Activated T-helper 1 cell treated with Interleukin-2 at 50 U/mL for 16 hours (primary cell): ENCODE results near the gene PACRGL.
"Not testable (repeated sequence)": the region's sequence is repeated elsewhere in the genome, so short reads cannot be mapped to it uniquely, and the experiment has no call there.

ENCODE experiments used
- DNase-seq: peaks from one replicate; pipeline ENCODE4 v3.0.0-alpha.2; 2020; ENCODE audit warnings: low read depth

PACRGL gene

GRCh38 chr4:20723463-20723862, 23.2 kb downstream of the PACRGL start:
- DNase-seq, result no peak

GRCh38 chr4:20724915-20725314, 24.7 kb downstream of the PACRGL start:
- no peak for DNase-seq

DNA sequence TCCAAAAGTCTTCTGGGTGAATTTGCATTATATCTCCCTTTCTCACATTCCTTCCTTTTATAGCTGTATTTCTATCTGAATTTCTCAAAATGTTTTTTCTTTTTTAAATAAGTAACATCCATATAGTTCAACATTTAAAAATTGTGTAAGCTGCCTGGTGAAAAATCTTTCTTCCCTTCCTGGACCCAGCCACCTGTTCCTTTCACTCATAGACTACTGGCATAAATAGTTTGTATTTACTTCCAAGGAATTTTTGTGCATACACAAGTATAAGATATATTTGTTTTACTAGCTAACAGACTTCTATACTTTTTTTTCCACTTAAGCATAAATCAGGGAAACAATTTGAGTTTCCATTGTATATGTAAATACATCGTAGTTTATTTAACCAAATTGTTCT, 35.7 kb downstream of the PACRGL start:
- no peak for DNase-seq

- DNase-seq, result not testable (repeated sequence)
Observed at GRCh38 chr4:20746000-20746399, 45.7 kb downstream of the PACRGL start.

DNA sequence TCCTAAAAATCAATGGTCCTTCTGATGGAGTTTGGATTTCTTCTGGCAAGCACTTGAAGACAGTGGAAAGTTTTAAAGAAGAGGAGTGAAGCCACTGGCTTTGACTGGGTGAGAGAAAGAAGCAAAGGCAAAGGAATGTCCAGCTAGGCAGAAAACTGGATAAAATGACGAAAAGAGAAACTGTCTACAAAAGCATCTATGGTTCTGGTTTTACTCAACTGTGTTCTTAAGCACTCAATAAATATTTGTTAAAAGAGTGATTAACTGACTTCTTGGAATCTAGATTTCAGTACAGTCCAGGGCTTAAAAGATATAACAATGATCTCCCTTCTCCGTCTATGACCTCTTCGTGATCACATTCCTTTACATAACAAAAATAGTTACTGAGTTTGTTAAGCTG, 52.4 kb downstream of the PACRGL start:
- DNase-seq, result no peak

- DNase-seq, result no peak
Observed at GRCh38 chr4:20754036-20754435, 53.8 kb downstream of the PACRGL start.

- DNase-seq, result no peak
Observed at GRCh38 chr4:20760053-20760452, 59.8 kb downstream of the PACRGL start.

DNA sequence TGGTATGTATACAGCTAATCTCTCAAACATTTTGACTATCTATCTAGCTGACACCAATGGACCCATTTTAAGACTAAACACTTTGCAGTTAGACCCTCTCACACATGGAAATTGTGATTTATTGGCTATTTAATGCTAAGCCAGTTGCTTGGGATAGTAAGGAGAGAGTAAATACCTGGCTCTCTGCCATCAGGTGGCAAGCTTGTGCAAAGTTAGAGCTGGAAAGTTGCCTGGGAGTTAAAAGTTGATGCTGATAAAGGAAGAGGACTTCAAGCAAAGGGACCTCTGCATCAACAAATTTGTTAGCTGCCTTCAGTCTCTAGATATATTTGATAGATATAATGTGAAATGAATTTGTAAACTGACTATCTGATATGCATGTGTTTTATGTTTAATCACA, 61.1 kb downstream of the PACRGL start:
- DNase-seq, result no peak

DNA sequence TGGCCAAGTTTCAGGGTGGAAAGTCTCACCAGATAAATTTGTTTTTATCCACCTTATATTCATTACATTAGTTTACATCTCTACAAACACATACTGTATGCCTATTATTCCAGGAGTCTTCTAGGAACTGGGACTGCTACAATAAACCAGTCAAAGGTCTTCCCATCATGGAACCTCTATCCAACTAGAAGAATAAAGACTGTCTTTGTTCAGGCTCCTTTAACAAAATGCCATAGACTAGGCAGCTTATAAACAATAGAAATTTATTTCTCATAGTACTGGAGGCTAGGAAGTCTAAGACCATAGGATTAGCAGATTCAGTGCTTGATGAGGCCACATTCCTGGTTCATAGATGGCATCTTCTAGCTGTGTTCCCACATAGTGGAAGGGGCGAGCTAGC, 61.6 kb downstream of the PACRGL start:
- no peak for DNase-seq

DNA sequence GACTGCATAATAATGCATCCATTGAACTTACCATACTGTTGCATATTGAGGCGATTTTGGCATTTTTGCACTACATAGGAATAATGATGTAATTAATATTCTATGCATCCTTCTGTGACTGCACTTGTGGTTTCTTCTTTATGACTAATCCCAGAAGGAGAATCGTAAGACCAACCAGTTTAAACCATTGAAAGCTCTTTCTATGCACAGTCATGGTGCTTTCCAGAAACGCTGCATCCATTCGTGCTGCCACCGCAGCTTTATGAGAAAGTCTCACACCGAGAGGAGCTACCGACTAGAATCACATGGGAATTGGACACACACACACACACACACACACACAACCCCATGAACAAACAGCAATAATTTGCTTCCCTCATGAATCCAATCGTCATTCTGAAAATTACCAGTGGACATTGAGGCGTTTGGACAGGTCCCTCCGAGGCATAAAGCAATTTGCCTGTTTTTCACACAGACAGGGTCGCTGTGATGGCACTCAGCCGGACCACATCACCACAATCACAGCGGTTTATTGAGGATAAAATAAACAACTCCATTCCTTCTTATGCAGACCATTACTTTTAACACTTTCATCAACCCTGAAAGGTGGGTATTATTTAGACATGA, 64.2 kb downstream of the PACRGL start:
- no peak for DNase-seq

DNA sequence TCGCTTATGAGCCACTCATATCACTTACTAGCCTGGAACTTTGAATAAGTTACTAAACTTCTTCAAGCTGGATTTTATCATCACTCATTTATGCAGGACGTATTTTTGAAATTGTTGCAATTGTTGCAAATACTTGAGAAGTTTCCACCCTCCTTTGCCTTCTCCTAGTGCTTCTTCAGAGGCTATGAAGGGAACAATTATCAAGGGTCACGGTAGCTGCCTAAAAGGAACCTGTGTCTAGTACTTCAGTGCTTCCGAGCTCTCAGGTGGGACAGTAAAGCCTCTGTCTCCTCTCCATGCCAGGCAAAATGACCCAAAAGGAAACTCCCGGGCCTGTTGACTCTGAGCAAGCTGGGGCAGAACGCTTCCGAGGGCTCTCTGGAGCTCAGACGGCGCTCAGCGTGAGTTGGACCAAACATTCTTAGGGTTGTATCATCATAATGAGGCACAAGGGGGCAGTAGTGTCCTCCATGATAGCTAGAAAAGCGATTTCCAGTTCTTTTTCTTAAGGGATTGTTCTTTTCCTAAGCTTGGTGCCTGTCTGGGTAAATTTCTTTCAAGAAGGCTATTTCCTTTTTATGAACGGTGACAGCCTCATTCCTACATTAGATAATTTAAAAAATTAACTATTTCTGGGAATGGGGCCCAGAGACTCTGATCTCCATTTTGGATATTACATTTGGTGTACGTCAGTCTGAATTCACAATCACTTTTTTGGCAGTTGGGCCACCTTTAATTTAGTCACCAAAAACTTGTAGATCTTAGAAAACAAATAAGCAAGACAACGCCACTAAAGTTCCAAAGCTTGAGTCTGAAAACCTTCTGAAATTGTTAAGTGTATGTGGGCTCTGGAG, 73.1 kb downstream of the PACRGL start:
- DNase-seq, result no peak

DNA sequence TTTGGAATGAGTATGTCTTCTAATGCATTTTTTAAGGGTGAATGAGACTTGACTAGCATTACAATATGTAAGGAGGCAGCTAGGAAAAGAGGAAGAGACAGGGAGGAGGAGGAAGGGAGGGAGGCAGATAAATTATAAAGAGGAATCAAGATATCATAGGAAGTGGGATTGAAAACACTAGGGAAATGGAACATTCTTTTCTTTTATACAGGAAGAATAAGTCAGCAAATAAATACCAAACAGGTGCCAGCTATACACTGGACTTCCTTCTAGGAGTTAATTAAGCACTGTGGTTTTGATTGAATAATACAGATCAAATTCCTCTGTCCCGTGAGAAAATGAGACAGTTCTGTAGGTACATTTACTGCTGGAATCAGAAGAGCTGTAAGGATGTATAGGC, 78.6 kb downstream of the PACRGL start:
- no peak for DNase-seq

DNA sequence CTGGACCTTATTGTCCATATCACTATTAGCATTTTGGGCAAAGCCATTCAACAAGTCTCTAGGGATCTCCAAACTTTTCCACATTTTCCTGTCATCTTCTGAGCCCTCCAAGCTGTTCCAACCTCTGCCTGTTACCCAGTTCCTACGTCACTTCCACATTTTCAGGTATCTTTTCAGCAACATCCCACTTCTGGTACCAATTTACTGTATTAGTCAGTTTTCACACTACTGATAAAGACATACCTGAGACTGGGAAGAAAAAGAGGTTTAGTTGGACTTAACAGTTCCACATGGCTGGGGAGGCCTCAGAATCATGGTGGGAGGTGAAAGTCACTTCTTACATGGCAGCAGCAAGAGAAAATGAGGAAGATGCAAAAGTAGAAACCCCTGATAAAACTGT, 82.9 kb downstream of the PACRGL start:
- not testable (repeated sequence) for DNase-seq

DNA sequence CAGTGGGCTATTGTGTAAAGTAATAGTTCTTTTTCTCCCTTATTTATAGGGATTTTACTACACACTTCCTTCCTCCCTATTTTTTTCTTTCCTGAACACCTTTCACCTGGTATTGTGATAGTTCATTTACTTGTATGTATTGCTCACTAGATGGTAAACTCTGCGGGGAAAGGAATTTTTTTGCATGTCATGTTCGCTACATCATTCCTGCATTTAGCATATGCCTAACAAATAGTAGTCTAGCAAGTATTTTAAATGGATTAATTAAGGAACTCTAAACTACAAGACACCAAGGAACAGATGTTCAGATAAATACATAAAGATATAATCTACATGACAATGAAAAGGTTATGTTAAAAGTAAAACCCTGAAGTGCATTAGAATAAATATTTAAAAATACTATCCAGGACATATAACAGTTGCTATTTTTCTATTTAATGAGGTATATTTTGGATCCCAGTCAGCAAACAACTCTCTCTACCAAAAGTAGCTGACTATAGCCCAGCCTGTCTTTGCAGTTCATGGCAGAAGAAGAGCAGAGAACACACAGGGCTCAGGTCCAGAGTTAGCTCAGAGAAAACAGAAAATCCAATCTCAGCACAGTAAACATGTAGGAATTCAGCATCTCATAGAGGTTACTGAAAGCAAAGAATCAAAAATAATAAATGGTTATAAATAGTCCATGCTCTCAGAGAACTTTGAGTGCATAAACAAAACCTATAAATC, 87.8 kb downstream of the PACRGL start:
- DNase-seq, result no peak
